Psoas muscle (tissue), 8 donors: ENCODE data around the gene CFDP1. TPM values are rescaled to one million over a fixed set of nuclear protein-coding genes. Genes with fewer than 3 reads are reported as not detected.
"Not testable (repeated sequence)": the region's sequence is repeated elsewhere in the genome, so short reads cannot be mapped to it uniquely, and the experiment has no call there.

Source experiments
- ATAC-seq, 4 donors: fragments of 200-7000 bp; cut with Tn5 transposase; one replicate each; pipeline ENCODE4 v1.9.1; 2020; ENCODE audit warnings: moderate library complexity in 3 of 4, mild to moderate bottlenecking in 2 of 4
- DNase-seq, 2 donors: peaks; one replicate each; pipeline ENCODE4 v3.0.0-alpha.2; 2020
- H3K27ac ChIP-seq: fragments of 200-600 bp; one replicate; pipeline ENCODE4 v1.8.0; 2022
- H3K27me3 ChIP-seq, 3 donors: fragments of 200-600 bp in 1 of 3; one replicate each; pipeline versions ENCODE4 v1.6.1 to v1.8.0; 2013 to 2022; ENCODE audit warnings: low read length in 2 of 3, mild to moderate bottlenecking in 2 of 3, moderate library complexity in 1 of 3; ENCODE audit not compliant: insufficient read depth in 3 of 3
- H3K36me3 ChIP-seq, 2 donors: fragments of 200-600 bp in 1 of 2; one replicate each; pipeline versions ENCODE4 v1.6.1 to v1.8.0; 2013 to 2022; ENCODE audit warnings: low read depth in 1 of 2, mild to moderate bottlenecking in 1 of 2, moderate library complexity in 1 of 2; ENCODE audit not compliant: insufficient read depth in 1 of 2
- H3K4me1 ChIP-seq: fragments of 200-600 bp; one replicate; pipeline ENCODE4 v1.8.0; 2022
- H3K4me3 ChIP-seq: fragments of 200-600 bp; one replicate; pipeline ENCODE4 v1.8.0; 2022; ENCODE audit warnings: mild to moderate bottlenecking
- H3K9me3 ChIP-seq: fragments of 200-600 bp; one replicate; pipeline ENCODE4 v1.8.0; 2022
- CTCF ChIP-seq: fragments of 200-600 bp; IDR thresholded peaks from one replicate; pipeline ENCODE4 v1.8.0; 2022; ENCODE audit warnings: antibody characterized with exemption
- WGBS, 3 donors: extraction: QIAGEN DNeasy Blood & Tissue Kit; methylation state at CpG; one replicate each; pipeline versions ENCODE4 v1.1.6 to v1.1.7; 2013; 5-methylcytosine and 5-hydroxymethylcytosine counted together
- intact Hi-C, 2 donors: fragments of 100-400 bp; cut with DNase I; formaldehyde crosslinking; loops; one replicate each; pipeline versions ENCODE4 v1.11.0 to v1.14.2; 2022
- polyA plus RNA-seq, 3 donors: library from polyadenylated mRNA; stranded (reverse); fragments of 200-250 nt; gene quantifications; one replicate each; pipeline ENCODE4 v1.2.3, GENCODE V29; 2013
- total RNA-seq, 4 donors: library from RNA; stranded (reverse); fragmentation: NEBNext Ultra II Directional in 2 of 4; extraction: Animal tissue kit (Norgen Biotek cat#: 25700) in 2 of 4; gene quantifications; one replicate each; pipeline versions ENCODE4 v1.2.1 to v1.2.4, GENCODE V29; 2021 to 2023
- donor health status: healthy with polysubstance abuse.
- donor health status: DM: no; HTN: no; CAD: no; lungs with moderate emphysema.
- donor health status: Bipolar disorder and iron deficiency.
- donor health status: healthy.
- donor health status: DM: yes; HTN: yes; CAD: no.
- donor health status: DM: no; HTN: no; CAD: no.
- donor health status: DM: no; HTN: no; CAD: no.
- donor health status: DM: yes; HTN: yes; CAD: no.

Gene CFDP1
- total and polyA plus RNA-seq, 7 donors = 16.6 to 78.2 (median 21.9) TPM

GRCh38 chr16:75286389-75286788 is 146.9 kb downstream of the CFDP1 start:
- Histone ChIP-seq H3K9me3 (no peaks in the 10 kb centered on the region), H3K27me3 (no peaks in the 10 kb centered on the region), H3K27ac (no peak overlapping the region), H3K4me1 (peaks cover 6% of the 10 kb centered on the region), H3K36me3 (peaks cover 0 to 4% of the 10 kb centered on the region in 2 donors), H3K4me3 (no peak overlapping the region)
- TF ChIP-seq CTCF = no peak
- ATAC-seq (no peak), DNase-seq (no peak)
- WGBS, 3 donors = 85 to 88% (median 86%) methylated on average over 6 of the region's 6 CpGs
- intact Hi-C loops = no loop called here

GRCh38 chr16:75282466-75283281 is 150.6 kb downstream of the CFDP1 start:
- intact Hi-C loops = no loop called here
- Histone ChIP-seq H3K27me3 (no peaks in the 10 kb centered on the region), H3K9me3 (no peaks in the 10 kb centered on the region), H3K36me3 (no peaks in the 10 kb centered on the region), H3K4me1 (peaks cover 6% of the 10 kb centered on the region), H3K27ac (no peak overlapping the region), H3K4me3 (no peak overlapping the region)
- ATAC-seq (no peak), DNase-seq (no peak)
- 79 to 92% (median 79%) methylated on average over 11 of the region's 11 CpGs for WGBS, 3 donors
- TF ChIP-seq CTCF = no peak

GRCh38 chr16:75281826-75282225 is 151.5 kb downstream of the CFDP1 start:
- intact Hi-C loops = no loop called here
- H3K4me3 ChIP-seq = no peak overlapping the region
- WGBS, 3 donors = 75 to 92% (median 82%) methylated on average over 6 of the region's 6 CpGs
- no peaks in the 10 kb centered on the region for H3K36me3 ChIP-seq
- ATAC-seq (no peak), DNase-seq (no peak)
- no peak for TF ChIP-seq CTCF
- H3K9me3 ChIP-seq = no peaks in the 10 kb centered on the region
- no peaks in the 10 kb centered on the region for H3K27me3 ChIP-seq
- no peak overlapping the region for H3K27ac ChIP-seq
- H3K4me1 ChIP-seq = peaks cover 6% of the 10 kb centered on the region

GRCh38 chr16:75281009-75281408 is 152.3 kb downstream of the CFDP1 start:
- WGBS, 3 donors = 92 to 100% (median 99%) methylated on average over 2 of the region's 2 CpGs
- intact Hi-C loops, H3K4me3 ChIP-seq: not testable (repeated sequence)

GRCh38 chr16:75280331-75280804 is 152.9 kb downstream of the CFDP1 start:
- ATAC-seq = peak in 3 of 4 donors; percentile 49 to 69 (median 52)
- TF ChIP-seq CTCF = no peak
- H3K27ac ChIP-seq = no peak overlapping the region
- WGBS, 3 donors = 48 to 63% (median 49%) methylated on average over 8 of the region's 8 CpGs
- H3K36me3 ChIP-seq = no peaks in the 10 kb centered on the region
- no peaks in the 10 kb centered on the region for H3K9me3 ChIP-seq
- H3K4me3 ChIP-seq = no peak overlapping the region
- no peak for DNase-seq
- no peaks in the 10 kb centered on the region for H3K27me3 ChIP-seq
- intact Hi-C loops = no loop called here
- peaks cover 6% of the 10 kb centered on the region for H3K4me1 ChIP-seq

More at GRCh38 chr16:75281009-75281408, 152.3 kb downstream of the CFDP1 start:
- not testable (repeated sequence) for H3K9me3 ChIP-seq, H3K27me3 ChIP-seq, H3K27ac ChIP-seq, DNase-seq, H3K4me1 ChIP-seq, H3K36me3 ChIP-seq
- ATAC-seq = peak in 1 of 4 donors; percentile 8
